Right forelimb (tissue), 1 donor: ENCODE data around the gene ABCA4.
"Not testable (repeated sequence)": the region's sequence is repeated elsewhere in the genome, so short reads cannot be mapped to it uniquely, and the experiment has no call there.

Experiments used
- DNase-seq: peaks from one replicate; pipeline ENCODE4 v3.0.0-alpha.2; 2018

Gene ABCA4

GRCh38 chr1:94000510-94001282 is 120.3 kb downstream of the ABCA4 start:
- peak; percentile 6 for DNase-seq

- peak; percentile 12 for DNase-seq
Measured at GRCh38 chr1:93999840-94000415, 121.0 kb downstream of the ABCA4 start.

GRCh38 chr1:93998532-93998931 is 122.4 kb downstream of the ABCA4 start:
- not testable (repeated sequence) for DNase-seq

GRCh38 chr1:93997756-93998155 is 123.2 kb downstream of the ABCA4 start:
- DNase-seq: peak; percentile 9

- DNase-seq: peak; percentile 20
Measured at GRCh38 chr1:93995837-93996536, 125.0 kb downstream of the ABCA4 start.

GRCh38 chr1:93993731-93994130 is 127.2 kb downstream of the ABCA4 start:
- DNase-seq: no peak

GRCh38 chr1:93992954-93993353 is 128.0 kb downstream of the ABCA4 start:
- DNase-seq: peak; percentile 19

GRCh38 chr1:93992190-93992589 is 128.8 kb downstream of the ABCA4 start:
- DNase-seq: peak; percentile 5

- DNase-seq: no peak
Measured at GRCh38 chr1:93991271-93991670, 129.7 kb downstream of the ABCA4 start.

GRCh38 chr1:93990477-93990876 is 130.5 kb downstream of the ABCA4 start:
- not testable (repeated sequence) for DNase-seq

- no peak for DNase-seq
Measured at GRCh38 chr1:93990010-93990409, 130.9 kb downstream of the ABCA4 start.

- DNase-seq: no peak
Measured at GRCh38 chr1:93989601-93990000, 131.3 kb downstream of the ABCA4 start.

- no peak for DNase-seq
Measured at GRCh38 chr1:93988634-93989350, 132.2 kb downstream of the ABCA4 start.

- DNase-seq: no peak
Measured at GRCh38 chr1:93981274-93981667, 139.7 kb downstream of the ABCA4 start.

GRCh38 chr1:93980320-93981273 is 140.4 kb downstream of the ABCA4 start:
- no peak for DNase-seq

GRCh38 chr1:93979718-93980319 is 141.1 kb downstream of the ABCA4 start:
- peak; percentile 81 for DNase-seq

GRCh38 chr1:93979040-93979717 is 141.8 kb downstream of the ABCA4 start:
- DNase-seq: no peak

- DNase-seq: no peak
Measured at GRCh38 chr1:93977598-93977945, 143.4 kb downstream of the ABCA4 start.

- DNase-seq: no peak
Measured at GRCh38 chr1:93976711-93977597, 144.0 kb downstream of the ABCA4 start.

- DNase-seq: no peak
Measured at GRCh38 chr1:93976291-93976690, 144.7 kb downstream of the ABCA4 start.
